Muscle layer of duodenum (tissue), 2 donors: ENCODE measurements around the gene WDPCP.
"Not testable (repeated sequence)": the region's sequence is repeated elsewhere in the genome, so short reads cannot be mapped to it uniquely, and the experiment has no call there.

Experiments used
- H3K27ac ChIP-seq: one replicate; pipeline ENCODE4 v1.7.0; 2013; ENCODE audit warnings: mild to moderate bottlenecking, low read length
- H3K27me3 ChIP-seq: one replicate; pipeline ENCODE4 v1.7.0; 2013; ENCODE audit warnings: low read depth, mild to moderate bottlenecking, control low read depth, low read length
- H3K36me3 ChIP-seq, 2 donors: one replicate each; pipeline ENCODE4 v1.7.0; 2013; ENCODE audit warnings: low read length in 2 of 2, control low read depth in 1 of 2, mild to moderate bottlenecking in 1 of 2; ENCODE audit not compliant: insufficient read depth in 2 of 2, control insufficient read depth in 1 of 2
- H3K4me1 ChIP-seq, 2 donors: one replicate each; pipeline ENCODE4 v1.7.0; 2013; ENCODE audit warnings: low read length in 2 of 2, mild to moderate bottlenecking in 2 of 2, control low read depth in 1 of 2, moderate library complexity in 1 of 2; ENCODE audit not compliant: insufficient read depth in 2 of 2, control insufficient read depth in 1 of 2
- H3K4me3 ChIP-seq, 2 donors: one replicate each; pipeline ENCODE4 v1.7.0; 2013; ENCODE audit warnings: low read length in 2 of 2, low read depth in 1 of 2, mild to moderate bottlenecking in 1 of 2
- H3K9me3 ChIP-seq, 2 donors: one replicate each; pipeline ENCODE4 v1.7.0; 2013; ENCODE audit warnings: low read length in 2 of 2, control low read depth in 1 of 2, mild to moderate bottlenecking in 1 of 2; ENCODE audit not compliant: control insufficient read depth in 1 of 2
- donor health status: healthy.

The WDPCP gene

DNA sequence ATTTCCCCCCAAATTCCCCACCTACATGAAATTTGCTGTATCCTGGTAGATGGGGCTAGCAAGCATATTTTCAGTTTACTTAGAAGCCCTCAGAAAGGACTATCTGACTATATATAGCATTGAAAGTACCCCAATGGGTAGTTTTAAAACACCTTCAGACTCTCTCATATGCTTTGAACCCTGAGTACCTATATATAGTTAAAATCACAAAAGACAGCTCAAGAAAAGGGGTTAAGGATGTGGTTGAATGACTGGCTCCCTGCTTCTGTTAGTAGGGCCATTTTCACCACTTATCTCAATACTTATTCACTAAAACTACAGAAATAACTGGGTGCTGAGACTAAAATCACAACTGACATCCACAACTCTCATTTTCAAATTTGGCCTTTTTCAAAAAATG, 18.5 kb downstream of the WDPCP start:
- no peak overlapping the region for H3K27ac ChIP-seq
- H3K9me3 ChIP-seq = no peaks in the 10 kb centered on the region
- no peak overlapping the region for H3K4me3 ChIP-seq
- no peaks in the 10 kb centered on the region for H3K27me3 ChIP-seq
- H3K4me1 ChIP-seq = no peaks in the 10 kb centered on the region
- H3K36me3 ChIP-seq = no peaks in the 10 kb centered on the region

DNA sequence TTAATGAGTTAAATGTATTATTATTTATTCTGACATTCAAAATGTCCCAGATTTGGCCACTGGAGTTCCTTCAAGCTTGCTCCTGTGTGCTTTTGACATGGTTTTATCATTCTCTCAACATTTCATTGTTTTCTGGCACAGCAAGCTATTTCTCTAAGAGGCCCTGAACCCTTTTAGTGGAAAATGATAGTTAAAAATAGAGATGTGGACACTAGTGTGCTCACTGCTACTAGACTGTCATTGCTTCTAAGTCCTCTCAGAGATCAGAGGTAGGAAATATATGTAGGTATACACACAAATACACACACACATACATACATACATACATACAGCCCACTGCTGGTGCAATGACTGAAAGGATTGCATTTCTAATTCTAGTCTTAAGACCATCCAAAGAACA, 25.5 kb downstream of the WDPCP start:
- no peaks in the 10 kb centered on the region for H3K4me1 ChIP-seq
- no peaks in the 10 kb centered on the region for H3K36me3 ChIP-seq
- H3K27ac ChIP-seq = no peak overlapping the region
- no peak overlapping the region for H3K4me3 ChIP-seq
- no peaks in the 10 kb centered on the region for H3K27me3 ChIP-seq
- peaks cover 0 to 2% of the 10 kb centered on the region in 2 donors for H3K9me3 ChIP-seq

DNA sequence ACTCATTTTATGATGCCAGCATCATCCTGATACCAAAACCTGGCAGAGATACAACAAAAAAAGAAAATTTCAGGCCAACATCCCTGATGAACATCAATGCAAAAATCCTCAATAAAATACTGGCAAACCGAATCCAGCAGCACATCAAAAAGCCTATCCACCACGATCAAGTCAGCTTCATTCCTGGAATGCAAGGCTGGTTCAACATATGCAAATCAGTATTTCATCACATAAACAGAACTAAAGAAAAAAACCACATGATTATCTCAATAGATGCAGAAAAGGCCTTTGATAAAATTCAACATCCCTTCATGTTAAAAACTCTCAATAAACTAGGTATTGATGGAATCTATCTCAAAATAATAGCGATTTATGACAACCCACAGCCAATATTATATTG, 29.4 kb downstream of the WDPCP start:
- H3K27me3 ChIP-seq, H3K4me3 ChIP-seq, H3K9me3 ChIP-seq, H3K27ac ChIP-seq, H3K4me1 ChIP-seq, H3K36me3 ChIP-seq: not testable (repeated sequence)

GRCh38 chr2:63557819-63558218, 30.5 kb downstream of the WDPCP start:
- not testable (repeated sequence) for H3K27me3 ChIP-seq, H3K36me3 ChIP-seq, H3K27ac ChIP-seq, H3K4me3 ChIP-seq, H3K4me1 ChIP-seq, H3K9me3 ChIP-seq

GRCh38 chr2:63555931-63556330, 32.3 kb downstream of the WDPCP start:
- no peak overlapping the region for H3K27ac ChIP-seq
- H3K27me3 ChIP-seq = no peaks in the 10 kb centered on the region
- peaks cover 0 to 4% of the 10 kb centered on the region in 2 donors for H3K9me3 ChIP-seq
- H3K4me1 ChIP-seq = peaks cover 0 to 4% of the 10 kb centered on the region in 2 donors
- H3K4me3 ChIP-seq = no peak overlapping the region
- no peaks in the 10 kb centered on the region for H3K36me3 ChIP-seq

- Histone ChIP-seq H3K27me3 (no peaks in the 10 kb centered on the region), H3K36me3 (no peaks in the 10 kb centered on the region), H3K4me3 (no peak overlapping the region), H3K4me1 (peaks cover 0 to 4% of the 10 kb centered on the region in 2 donors), H3K9me3 (peaks cover 0 to 4% of the 10 kb centered on the region in 2 donors), H3K27ac (no peak overlapping the region)
Observed at GRCh38 chr2:63555299-63555698, 33.0 kb downstream of the WDPCP start.

GRCh38 chr2:63553049-63553448, 35.2 kb downstream of the WDPCP start:
- Histone ChIP-seq H3K27me3 (no peaks in the 10 kb centered on the region), H3K4me1 (peaks cover 0 to 4% of the 10 kb centered on the region in 2 donors), H3K27ac (no peak overlapping the region), H3K9me3 (peaks cover 0 to 4% of the 10 kb centered on the region in 2 donors), H3K36me3 (no peaks in the 10 kb centered on the region), H3K4me3 (no peak overlapping the region)

DNA sequence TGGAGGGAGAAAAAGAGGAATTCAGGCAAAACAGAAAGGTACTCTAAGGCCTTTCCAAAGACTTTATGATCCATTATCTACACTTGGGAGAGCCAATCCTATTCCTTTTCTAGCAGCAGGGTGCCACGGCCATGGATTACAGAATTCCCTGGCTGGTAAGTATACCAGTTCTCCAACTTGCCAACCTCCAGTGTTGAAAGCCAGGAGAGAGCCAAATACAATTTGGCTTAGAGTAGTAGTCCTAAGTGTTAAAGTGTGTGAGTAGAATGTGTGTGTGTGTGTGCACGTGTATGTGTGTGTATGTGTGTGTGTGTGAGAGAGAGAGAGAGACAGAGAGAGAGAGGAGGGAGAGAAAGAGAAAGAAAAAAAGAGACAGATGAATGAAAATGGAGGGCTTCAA, 43.3 kb downstream of the WDPCP start:
- Histone ChIP-seq H3K27ac (no peak overlapping the region), H3K9me3 (peaks cover 0 to 2% of the 10 kb centered on the region in 2 donors), H3K36me3 (no peaks in the 10 kb centered on the region), H3K27me3 (no peaks in the 10 kb centered on the region), H3K4me1 (no peaks in the 10 kb centered on the region), H3K4me3 (no peak overlapping the region)

DNA sequence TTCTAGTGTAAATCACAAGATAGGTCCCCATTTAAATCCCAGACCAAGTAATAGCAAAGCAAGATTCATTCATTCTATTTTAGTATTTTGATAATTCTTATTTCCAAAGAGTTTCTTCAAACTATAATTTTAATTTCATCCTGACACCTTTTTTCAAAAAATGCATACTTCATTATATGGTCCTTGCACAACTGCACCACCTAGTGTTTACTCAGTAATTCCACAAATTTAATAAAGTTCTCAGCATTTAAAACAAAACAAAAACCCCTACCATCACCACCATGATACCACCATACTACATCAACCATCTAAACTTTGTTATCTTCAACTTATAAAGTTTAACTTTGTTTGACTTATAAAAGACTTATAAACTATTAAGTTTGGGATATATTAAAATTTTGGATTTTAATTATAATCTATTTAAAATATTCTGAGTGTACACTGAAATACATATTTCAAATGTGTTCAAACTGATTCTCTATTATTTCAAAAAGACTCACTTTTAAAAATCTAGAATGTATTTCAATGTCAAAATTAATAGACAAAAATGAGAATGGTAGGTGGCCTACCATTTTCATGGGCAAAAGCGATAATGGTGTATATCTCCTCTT, 44.2 kb downstream of the WDPCP start:
- no peaks in the 10 kb centered on the region for H3K4me1 ChIP-seq
- no peaks in the 10 kb centered on the region for H3K27me3 ChIP-seq
- H3K9me3 ChIP-seq = peaks cover 0 to 2% of the 10 kb centered on the region in 2 donors
- H3K36me3 ChIP-seq = no peaks in the 10 kb centered on the region
- H3K4me3 ChIP-seq = no peak overlapping the region
- H3K27ac ChIP-seq = no peak overlapping the region

- Histone ChIP-seq H3K36me3 (no peaks in the 10 kb centered on the region), H3K4me1 (no peaks in the 10 kb centered on the region), H3K9me3 (no peaks in the 10 kb centered on the region), H3K27ac (no peak overlapping the region), H3K4me3 (no peak overlapping the region), H3K27me3 (no peaks in the 10 kb centered on the region)
Observed at GRCh38 chr2:63539416-63540162, 48.7 kb downstream of the WDPCP start.

DNA sequence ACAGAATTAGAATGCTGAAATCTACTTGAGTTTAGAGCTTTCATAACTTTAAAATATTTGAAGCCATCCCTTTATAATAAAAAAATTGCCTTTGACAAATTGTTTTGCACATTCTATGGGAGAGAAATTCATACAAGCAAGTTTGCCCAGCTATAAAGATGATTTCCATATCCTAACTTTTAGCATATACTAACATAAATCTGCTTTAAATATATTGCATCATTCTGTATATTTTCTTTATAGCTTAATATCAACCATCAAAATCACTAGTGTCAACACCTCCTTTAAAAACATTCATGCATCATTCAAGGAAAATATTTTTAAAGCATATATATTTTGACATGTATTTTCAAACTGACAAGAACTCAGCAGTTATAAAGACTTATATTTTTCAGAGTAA, 49.9 kb downstream of the WDPCP start:
- no peak overlapping the region for H3K27ac ChIP-seq
- H3K4me3 ChIP-seq = no peak overlapping the region
- H3K36me3 ChIP-seq = no peaks in the 10 kb centered on the region
- H3K9me3 ChIP-seq = no peaks in the 10 kb centered on the region
- H3K4me1 ChIP-seq = no peaks in the 10 kb centered on the region
- no peaks in the 10 kb centered on the region for H3K27me3 ChIP-seq

DNA sequence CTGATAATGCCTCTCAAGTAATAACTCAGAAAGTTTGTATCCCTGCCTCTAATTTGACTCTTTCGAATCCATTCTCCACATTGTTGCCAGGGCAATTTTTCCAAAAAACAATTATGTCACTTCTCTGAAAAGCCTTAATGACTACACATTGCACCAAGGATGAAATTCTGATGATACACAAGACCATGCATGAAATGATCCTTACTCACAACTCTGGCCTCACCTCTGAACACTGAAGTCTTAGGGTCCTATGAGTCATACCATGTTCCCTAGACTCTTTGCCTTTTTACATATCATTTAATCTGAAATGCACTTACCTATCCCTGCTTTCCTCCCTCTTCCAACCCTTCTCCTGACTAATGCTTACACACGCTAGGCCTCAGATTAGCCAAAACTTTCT, 51.0 kb downstream of the WDPCP start:
- H3K4me1 ChIP-seq = no peaks in the 10 kb centered on the region
- H3K27me3 ChIP-seq = no peaks in the 10 kb centered on the region
- H3K4me3 ChIP-seq = no peak overlapping the region
- H3K36me3 ChIP-seq = no peaks in the 10 kb centered on the region
- H3K27ac ChIP-seq = no peak overlapping the region
- no peaks in the 10 kb centered on the region for H3K9me3 ChIP-seq
